GM21723 (cell line): ENCODE data around the gene AGPAT4.

ENCODE experiments used
- ATAC-seq: cut with Tn5 transposase; IDR thresholded peaks from one replicate; pipeline ENCODE4 v1.9.1; 2021; ENCODE audit warnings: mild to moderate bottlenecking, moderate library complexity; ENCODE audit not compliant: unreplicated experiment

Gene AGPAT4

GRCh38 chr6:161169035-161169434 lies 104.8 kb downstream of the AGPAT4 start:
- no peak for ATAC-seq

- ATAC-seq, result no peak
Observed at GRCh38 chr6:161168281-161168891, 105.5 kb downstream of the AGPAT4 start.

GRCh38 chr6:161166677-161167076 lies 107.2 kb downstream of the AGPAT4 start:
- ATAC-seq, result no peak

- no peak for ATAC-seq
Observed at GRCh38 chr6:161166176-161166575, 107.7 kb downstream of the AGPAT4 start.

- ATAC-seq, result no peak
Observed at GRCh38 chr6:161164182-161164625, 109.7 kb downstream of the AGPAT4 start.

- ATAC-seq, result no peak
Observed at GRCh38 chr6:161163466-161164181, 110.2 kb downstream of the AGPAT4 start.

GRCh38 chr6:161162722-161163121 lies 111.1 kb downstream of the AGPAT4 start:
- no peak for ATAC-seq

- no peak for ATAC-seq
Observed at GRCh38 chr6:161161889-161162624, 111.8 kb downstream of the AGPAT4 start.

GRCh38 chr6:161161121-161161520 lies 112.7 kb downstream of the AGPAT4 start:
- ATAC-seq, result no peak

GRCh38 chr6:161154796-161155335 lies 119.0 kb downstream of the AGPAT4 start:
- ATAC-seq, result no peak

GRCh38 chr6:161153725-161154124 lies 120.1 kb downstream of the AGPAT4 start:
- ATAC-seq, result no peak

GRCh38 chr6:161152907-161153662 lies 120.8 kb downstream of the AGPAT4 start:
- no peak for ATAC-seq

- ATAC-seq, result no peak
Observed at GRCh38 chr6:161152527-161152862, 121.4 kb downstream of the AGPAT4 start.

- ATAC-seq, result no peak
Observed at GRCh38 chr6:161151660-161152526, 122.0 kb downstream of the AGPAT4 start.

- no peak for ATAC-seq
Observed at GRCh38 chr6:161151059-161151645, 122.7 kb downstream of the AGPAT4 start.

- no peak for ATAC-seq
Observed at GRCh38 chr6:161150566-161150965, 123.3 kb downstream of the AGPAT4 start.

- ATAC-seq, result no peak
Observed at GRCh38 chr6:161150136-161150535, 123.7 kb downstream of the AGPAT4 start.

GRCh38 chr6:161143663-161144430 lies 130.0 kb downstream of the AGPAT4 start:
- ATAC-seq, result no peak

- no peak for ATAC-seq
Observed at GRCh38 chr6:161142957-161143296, 130.9 kb downstream of the AGPAT4 start.
